ENCODE measurements around the gene NFIB. TPM values are rescaled to one million over a fixed set of nuclear protein-coding genes. Genes with fewer than 3 reads are reported as not detected.

The NFIB gene
- total and polyA plus RNA-seq, 2 of the 13 experiments (the other 11 are each of a cell fraction or from before 2014, with no cell fraction given) = 0.98 to 4.6 TPM

DNA sequence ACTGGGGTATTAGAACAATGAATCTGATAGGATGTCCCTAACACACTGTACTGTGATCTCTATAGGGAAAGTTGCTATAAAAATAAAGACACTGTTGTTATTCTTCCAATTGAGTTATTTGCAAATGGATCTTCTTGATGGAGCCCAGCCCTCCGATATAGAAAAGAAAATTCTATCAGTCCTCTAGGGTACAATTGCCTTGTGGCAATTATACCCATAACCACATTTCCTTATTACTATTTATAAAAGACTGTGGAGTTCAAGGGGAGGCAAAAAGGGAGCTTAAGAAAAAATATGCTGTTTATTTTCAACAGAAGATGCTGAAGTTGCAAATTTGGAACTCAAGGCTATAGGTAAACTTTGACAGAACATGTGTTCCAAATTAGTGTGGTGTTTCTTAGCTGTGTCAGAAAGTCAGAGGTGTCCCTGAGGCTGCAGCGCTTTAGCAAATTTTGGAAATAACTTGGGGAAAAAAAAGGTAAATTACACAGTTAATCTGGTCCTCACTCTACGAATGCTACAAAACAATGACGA, 116.5 kb downstream of the NFIB start:
- H3K79me2 ChIP-seq (ENCODE audit: insufficient read depth, low read length) = no peaks in the 10 kb centered on the region
- CTCF ChIA-PET (ENCODE audit: low intra/inter-chr PET ratio, low total read pairs) = no interaction called here

More for the DNA sequence above, 116.5 kb downstream of the NFIB start:
- no peak overlapping the region for H3K4me2 ChIP-seq (ENCODE audit: low read depth, low read length)
- ATAC-seq (no peak), DNase-seq (ENCODE audit: low spot score) (no peak), FAIRE-seq (no peak)
- no peaks in the 10 kb centered on the region for H3K27me3 ChIP-seq (ENCODE audit: control insufficient read depth in 1 of 2, insufficient read depth in 2 of 2, low read length in 2 of 2)
- no peak overlapping the region for H3K9ac ChIP-seq (ENCODE audit: insufficient read depth, low read depth, low read length)
- POLR2A ChIA-PET = no interaction called here
- intact Hi-C loops (cut with micrococcal nuclease; ENCODE audit: unreplicated experiment) (no loop called here), in situ Hi-C loops (cut with HindIII; ENCODE audit: extremely low pct_ligation_motif_present, low pct_unique_long_range_greater_than_20kb) (no loop called here)
- H3K4me1 ChIP-seq (ENCODE audit: insufficient read depth, low read length) = no peaks in the 10 kb centered on the region
- WGBS (ENCODE audit: low lambda C conversion rate) = 65% methylated on average over 4 of the region's 4 CpGs
- TF ChIP-seq MAFF (IDR thresholded peaks at IDR 0.05; ENCODE audit: low read depth, low read length) (peak; percentile 76), MAFK (conservative IDR thresholded peaks at IDR 0.05 in 1 of 2, IDR thresholded peaks at IDR 0.05 in 1 of 2; ENCODE audit: low read length in 2 of 2) (peak; percentile 79 to 83)
- TF ChIP-seq, protein P1, sequence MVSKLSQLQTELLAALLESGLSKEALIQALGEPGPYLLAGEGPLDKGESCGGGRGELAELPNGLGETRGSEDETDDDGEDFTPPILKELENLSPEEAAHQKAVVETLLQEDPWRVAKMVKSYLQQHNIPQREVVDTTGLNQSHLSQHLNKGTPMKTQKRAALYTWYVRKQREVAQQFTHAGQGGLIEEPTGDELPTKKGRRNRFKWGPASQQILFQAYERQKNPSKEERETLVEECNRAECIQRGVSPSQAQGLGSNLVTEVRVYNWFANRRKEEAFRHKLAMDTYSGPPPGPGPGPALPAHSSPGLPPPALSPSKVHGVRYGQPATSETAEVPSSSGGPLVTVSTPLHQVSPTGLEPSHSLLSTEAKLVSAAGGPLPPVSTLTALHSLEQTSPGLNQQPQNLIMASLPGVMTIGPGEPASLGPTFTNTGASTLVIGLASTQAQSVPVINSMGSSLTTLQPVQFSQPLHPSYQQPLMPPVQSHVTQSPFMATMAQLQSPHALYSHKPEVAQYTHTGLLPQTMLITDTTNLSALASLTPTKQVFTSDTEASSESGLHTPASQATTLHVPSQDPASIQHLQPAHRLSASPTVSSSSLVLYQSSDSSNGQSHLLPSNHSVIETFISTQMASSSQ (IDR thresholded peaks at IDR 0.05; ENCODE audit: low read depth) = no peak
- TF ChIP-seq, protein P1 (CRISPR knock-in tag; IDR thresholded peaks at IDR 0.05; ENCODE audit: borderline replicate concordance) = no peak
- H2AFZ ChIP-seq (ENCODE audit: low read length) = no peak overlapping the region
- no peak overlapping the region for H3K4me3 ChIP-seq (replicated peaks in 1 of 3; ENCODE audit: insufficient read depth in 1 of 3, low read depth in 2 of 3, low read length in 3 of 3)
- no peaks in the 10 kb centered on the region for H3K36me3 ChIP-seq (replicated peaks in 1 of 2; ENCODE audit: control insufficient read depth in 1 of 2, insufficient read depth in 2 of 2, low read length in 2 of 2)
- BruUV-seq (replicated peaks) = no TSS peak
- H3K9me3 ChIP-seq (ENCODE audit: low read length) = no peaks in the 10 kb centered on the region
- H4K20me1 ChIP-seq (ENCODE audit: insufficient read depth, low read length) = 0 out of 2 replicates have a peak, but pooled peaks cover 2% of the 10 kb centered on the region
- H3K27ac ChIP-seq (ENCODE audit: extremely low read length, insufficient read depth, low read length) = no peak overlapping the region

All from HepG2 (cell line).